Mucosa of gallbladder (tissue), 1 donor: ENCODE measurements around the gene ACTR3C. TPM values are rescaled to one million over a fixed set of nuclear protein-coding genes. Genes with fewer than 3 reads are reported as not detected.
"Not testable (repeated sequence)": the region's sequence is repeated elsewhere in the genome, so short reads cannot be mapped to it uniquely, and the experiment has no call there.

Source experiments
- DNase-seq: peaks from one replicate; pipeline ENCODE4 v3.0.0-alpha.2; 2020; ENCODE audit warnings: low spot score
- total RNA-seq: library from RNA; stranded (reverse); gene quantifications from one replicate; pipeline ENCODE4 v1.2.1, GENCODE V29; 2021
- donor health status: DM: no; HTN: no; CAD: no.

ACTR3C gene
- total RNA-seq, 1 donor from 2014 or later, result 22.4 TPM

DNA sequence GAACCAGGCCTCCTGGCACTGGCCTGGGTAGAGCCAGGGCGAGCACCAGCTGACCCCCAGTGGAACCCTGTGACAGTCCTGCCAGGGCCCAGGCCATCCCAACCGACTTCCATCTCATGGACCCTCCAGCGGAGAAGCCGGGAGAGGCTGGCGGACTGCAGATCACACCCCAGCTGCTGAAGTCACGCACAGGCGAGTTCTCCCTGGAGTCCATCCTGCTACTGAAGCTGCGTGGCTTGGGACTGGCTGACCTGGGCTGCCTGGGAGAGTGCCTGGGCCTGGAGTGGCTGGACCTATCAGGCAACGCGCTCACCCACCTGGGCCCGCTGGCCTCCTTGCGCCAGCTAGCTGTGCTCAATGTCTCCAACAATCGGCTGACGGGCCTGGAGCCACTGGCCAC, 13.4 kb upstream of the ACTR3C start:
- DNase-seq, result no peak

GRCh38 chr7:150335774-150336112, 12.4 kb upstream of the ACTR3C start:
- DNase-seq, result no peak

- DNase-seq, result no peak
Observed at GRCh38 chr7:150335108-150335773, 11.9 kb upstream of the ACTR3C start.

DNA sequence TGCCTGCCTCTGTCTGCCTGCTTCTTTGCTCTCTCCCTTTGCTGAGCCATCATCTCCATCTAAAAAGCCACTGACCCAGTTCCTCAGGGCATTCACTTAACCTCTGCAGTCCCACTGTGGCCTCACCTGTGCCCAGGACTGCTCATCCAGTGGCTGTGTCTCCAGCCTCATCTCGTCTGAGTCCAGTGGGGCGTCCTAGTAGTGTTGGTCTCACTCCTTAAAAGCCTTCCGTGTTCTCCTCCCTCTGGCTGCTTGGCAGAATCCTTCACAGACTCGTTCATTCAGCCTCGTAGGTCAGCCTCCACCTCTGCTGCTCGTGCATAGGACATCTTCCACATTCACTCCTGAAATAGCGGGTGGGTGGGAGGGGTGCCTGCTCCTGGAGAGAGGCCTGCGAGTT, 10.8 kb upstream of the ACTR3C start:
- no peak for DNase-seq

GRCh38 chr7:150333659-150334058, 10.3 kb upstream of the ACTR3C start:
- no peak for DNase-seq

- no peak for DNase-seq
Observed at GRCh38 chr7:150332852-150333635, 9.7 kb upstream of the ACTR3C start.

GRCh38 chr7:150330211-150330885, 7.0 kb upstream of the ACTR3C start:
- no peak for DNase-seq

- DNase-seq, result no peak
Observed at GRCh38 chr7:150329331-150330120, 6.2 kb upstream of the ACTR3C start.

DNA sequence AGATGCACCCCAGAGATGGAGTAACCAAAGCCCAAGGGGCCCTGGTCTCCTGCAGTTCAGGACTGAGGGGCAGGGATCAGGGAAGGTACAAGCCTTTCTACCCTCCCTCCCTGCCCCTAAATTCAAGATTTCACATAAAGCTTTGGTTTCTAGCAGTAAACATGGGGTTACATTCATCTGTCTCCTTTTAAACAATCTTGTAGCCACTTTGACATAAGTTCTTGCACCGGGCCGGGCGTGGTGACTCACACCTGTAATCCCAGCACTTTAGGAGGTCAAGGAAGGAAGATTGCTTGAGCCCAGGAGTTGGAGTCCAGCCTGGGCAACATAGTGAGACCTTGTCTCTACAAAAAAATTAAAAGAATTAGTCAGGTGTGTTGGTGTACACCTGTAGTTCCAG, 4.0 kb upstream of the ACTR3C start:
- DNase-seq, result no peak

GRCh38 chr7:150326657-150327268, 3.4 kb upstream of the ACTR3C start:
- DNase-seq, result no peak

- DNase-seq, result no peak
Observed at GRCh38 chr7:150325901-150326300, 2.6 kb upstream of the ACTR3C start.

DNA sequence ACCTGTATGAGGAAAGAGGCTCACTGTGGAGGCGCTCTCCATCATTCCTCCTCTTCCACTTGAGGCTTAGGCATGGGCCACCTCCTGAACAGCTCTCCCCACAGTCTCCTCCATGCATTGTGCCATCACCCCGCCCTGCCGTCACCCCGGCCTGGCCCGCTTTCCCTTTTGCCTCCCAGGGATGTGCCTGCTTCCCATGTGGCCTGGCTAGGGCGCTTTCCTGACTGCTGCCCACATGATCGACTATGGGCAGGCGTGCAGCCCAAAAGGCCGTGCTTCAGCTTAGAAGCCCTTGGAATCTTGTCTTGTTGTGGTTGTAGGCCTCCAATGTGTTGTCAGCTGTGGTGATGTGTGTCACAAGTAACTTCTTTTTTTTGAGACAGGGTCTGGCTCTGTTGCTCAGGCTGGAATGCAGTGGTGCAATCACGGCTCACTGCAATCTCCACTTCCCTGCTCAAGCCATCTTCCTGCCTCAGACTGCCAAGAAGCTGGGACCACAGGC, 1.8 kb upstream of the ACTR3C start:
- no peak for DNase-seq

GRCh38 chr7:150324373-150324961, 1.1 kb upstream of the ACTR3C start:
- DNase-seq, result no peak

- DNase-seq, result no peak
Observed at GRCh38 chr7:150323682-150324372, 482 bp upstream of the ACTR3C start.

DNA sequence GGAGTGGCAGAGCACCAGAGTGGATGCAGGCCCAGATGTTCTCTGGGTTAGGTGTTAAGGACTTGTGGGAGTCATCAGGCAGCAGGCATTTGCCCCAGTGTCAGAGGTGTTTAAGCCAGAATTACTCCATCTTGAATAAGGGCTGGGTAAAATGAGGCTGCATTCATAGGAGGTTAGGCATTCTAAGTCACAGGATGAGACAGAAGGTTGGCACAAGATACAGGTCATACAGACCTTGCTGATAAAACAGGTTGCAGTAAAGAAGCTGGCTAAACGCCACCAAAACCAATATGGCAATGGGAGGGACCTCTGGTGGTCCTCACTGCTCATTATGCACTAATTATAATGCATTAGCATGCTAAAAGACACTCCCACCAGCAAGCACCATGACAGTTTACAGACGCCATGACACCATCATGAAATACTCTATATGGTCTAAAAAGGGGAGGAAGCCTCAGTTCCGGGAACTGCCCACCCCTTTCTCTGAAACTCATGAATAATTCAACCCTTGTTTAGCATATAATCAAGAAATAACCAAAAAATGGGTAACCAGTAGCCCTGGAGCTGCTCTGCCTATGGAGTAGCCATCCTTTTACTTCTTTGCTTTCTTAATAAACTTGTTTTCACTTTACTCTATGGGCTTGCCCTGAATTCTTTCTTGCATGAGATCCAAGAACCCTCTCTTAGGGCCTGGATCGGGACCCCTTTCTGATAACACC, 1.1 kb downstream of the ACTR3C start:
- DNase-seq, result no peak

DNA sequence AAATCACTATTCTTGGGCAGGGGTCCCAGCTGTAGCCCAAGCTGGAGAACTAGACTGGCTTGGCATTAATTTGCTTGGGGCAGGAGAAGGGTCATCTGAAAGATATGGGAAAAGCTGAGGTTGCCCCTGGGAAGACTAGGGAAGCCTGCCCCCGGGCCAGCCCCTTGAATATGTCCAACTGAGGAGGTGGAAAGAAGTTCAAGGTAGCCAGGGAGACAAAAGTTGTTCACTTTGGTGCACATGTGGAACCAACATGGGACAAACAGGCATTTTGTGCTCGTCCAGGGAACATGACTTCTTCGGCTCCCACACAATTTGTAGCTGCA, 1.6 kb downstream of the ACTR3C start:
- DNase-seq, result no peak

DNA sequence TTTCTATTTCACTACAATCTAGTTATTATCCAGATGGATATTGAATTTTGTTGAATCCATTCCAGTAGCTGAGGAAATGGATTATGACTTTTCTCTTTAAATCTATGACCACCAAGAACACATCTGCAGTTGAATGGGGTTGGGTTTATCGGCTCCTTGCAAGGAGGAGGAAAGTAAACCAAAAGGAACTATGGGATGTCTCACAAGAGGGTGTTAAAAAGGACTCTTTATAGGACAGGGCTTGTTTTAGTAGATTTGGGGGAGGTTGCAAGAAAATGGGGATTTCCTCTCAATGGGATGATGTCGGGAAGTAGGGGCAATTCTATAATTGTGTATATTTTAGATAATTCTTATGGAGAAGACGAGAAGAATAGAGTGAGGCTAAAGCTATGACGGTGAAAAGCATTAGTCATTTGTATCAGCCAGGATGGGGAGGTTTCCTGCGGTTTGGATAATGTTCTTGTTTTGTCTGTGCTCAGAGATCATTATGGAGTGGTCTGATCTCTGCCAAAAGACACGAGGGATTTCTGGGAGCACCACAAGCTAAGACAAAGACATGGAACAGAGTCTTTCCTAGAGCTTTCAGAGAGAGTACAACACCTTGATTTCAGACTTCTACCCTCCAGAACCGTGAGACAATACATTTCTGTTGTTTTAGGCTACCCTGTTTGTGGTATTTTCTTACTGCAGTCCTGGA, 5.4 kb downstream of the ACTR3C start:
- no peak for DNase-seq

DNA sequence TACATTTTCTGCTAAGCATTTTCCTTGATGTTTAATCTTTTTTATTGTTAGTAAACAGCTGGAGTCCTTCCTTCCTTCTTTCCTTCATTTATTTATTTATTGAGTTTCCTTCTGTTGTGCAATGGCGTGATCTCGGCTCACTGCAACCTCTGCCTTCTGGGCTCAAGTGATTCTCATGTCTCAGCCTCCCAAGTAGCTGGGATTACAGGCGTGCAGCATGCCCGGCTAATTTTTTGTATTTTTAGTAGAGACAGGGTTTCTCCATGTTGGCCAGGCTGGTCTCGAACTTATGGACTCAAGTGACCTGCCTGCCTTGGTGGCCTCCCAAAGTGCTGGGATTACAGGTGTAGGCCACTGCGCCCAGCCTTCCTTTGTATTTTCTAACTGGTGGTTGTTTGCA, 6.4 kb downstream of the ACTR3C start:
- not testable (repeated sequence) for DNase-seq

- no peak for DNase-seq
Observed at GRCh38 chr7:150314639-150315239, 8.6 kb downstream of the ACTR3C start.
